WTC11 (cell line): ENCODE results near the gene GHITM. TPM values are rescaled to one million over a fixed set of nuclear protein-coding genes. Genes with fewer than 3 reads are reported as not detected.

Source experiments
- ATAC-seq: fragments of 200-7000 bp; cut with Tn5 transposase; 2 replicates; pipeline ENCODE4 v1.10.0; 2021; ENCODE audit warnings: mild to moderate bottlenecking, moderate library complexity
- CTCF ChIA-PET: fragments of 300-600 bp; sonication (Branson Sonifier 250); formaldehyde crosslinking; loops from one replicate; lab custom pipeline; 2021; ENCODE audit warnings: antibody characterized with exemption; lab: Charles Lee
- POLR2A ChIA-PET: fragments of 350-600 bp; sonication (Branson Sonifier 250); formaldehyde crosslinking; loops from one replicate; lab custom pipeline; 2021; ENCODE audit warnings: antibody characterized with exemption; lab: Charles Lee
- DNase-seq: peaks from one replicate; pipeline ENCODE4 v3.0.0; 2021; ENCODE audit warnings: low spot score
- H3K27ac Mint-ChIP-seq: 2 replicates; pipeline ENCODE4 v1.8.0; 2021; ENCODE audit warnings: mixed read lengths
- H3K27me3 Mint-ChIP-seq: 2 replicates; pipeline ENCODE4 v1.8.0; 2021; ENCODE audit warnings: low read depth, mild to moderate bottlenecking, moderate library complexity, mixed read lengths
- H3K36me3 Mint-ChIP-seq: 2 replicates; pipeline ENCODE4 v1.8.0; 2021; ENCODE audit warnings: mixed read lengths
- H3K4me1 Mint-ChIP-seq: 2 replicates; pipeline ENCODE4 v1.8.0; 2022; ENCODE audit warnings: mixed read lengths
- H3K4me3 Mint-ChIP-seq: 2 replicates; pipeline ENCODE4 v1.8.0; 2021; ENCODE audit warnings: mild to moderate bottlenecking, moderate library complexity, mixed read lengths
- H3K9me3 Mint-ChIP-seq: 2 replicates; pipeline ENCODE4 v1.8.0; 2021; ENCODE audit warnings: mixed read lengths
- AR ChIP-seq: fragments of 250-450 bp; sonication (Bioruptor Pico); IDR thresholded peaks from 2 replicates; pipeline ENCODE4 v1.9.0; 2021; ENCODE audit warnings: mild to moderate bottlenecking
- CREB1 ChIP-seq: sonication (generic); formaldehyde crosslinking; IDR thresholded peaks from 2 replicates; pipeline ENCODE4 v1.8.0; 2023; ENCODE audit warnings: mild to moderate bottlenecking, missing genetic modification reagents
- CREM ChIP-seq: sonication (generic); formaldehyde crosslinking; IDR thresholded peaks from 2 replicates; pipeline ENCODE4 v1.8.1; 2022; ENCODE audit warnings: mild to moderate bottlenecking, missing genetic modification reagents, moderate library complexity
- FOXP4 ChIP-seq: sonication (generic); formaldehyde crosslinking; IDR thresholded peaks from 2 replicates; pipeline ENCODE4 v1.8.0; 2022; ENCODE audit warnings: mild to moderate bottlenecking, missing genetic modification reagents
- GTF2I ChIP-seq: fragments of 250-450 bp; sonication (Bioruptor Pico); conservative IDR thresholded peaks from 2 replicates; pipeline ENCODE4 v1.4.0; 2021; ENCODE audit warnings: mild to moderate bottlenecking
- IRF2 ChIP-seq: sonication (generic); formaldehyde crosslinking; IDR thresholded peaks from 2 replicates; pipeline ENCODE4 v1.8.0; 2022; ENCODE audit warnings: low read depth, missing genetic modification reagents, borderline replicate concordance
- KAT7 ChIP-seq: sonication (generic); formaldehyde crosslinking; IDR thresholded peaks from 2 replicates; pipeline ENCODE4 v1.8.1; 2023; ENCODE audit warnings: missing genetic modification reagents, mild to moderate bottlenecking, borderline replicate concordance
- MAX ChIP-seq: sonication (generic); formaldehyde crosslinking; IDR thresholded peaks from 2 replicates; pipeline ENCODE4 v1.8.0; 2022; ENCODE audit warnings: mild to moderate bottlenecking, missing genetic modification reagents
- MYBL2 ChIP-seq: sonication (generic); formaldehyde crosslinking; IDR thresholded peaks from 2 replicates; pipeline ENCODE4 v1.8.1; 2023; ENCODE audit warnings: mild to moderate bottlenecking, moderate library complexity, missing genetic modification reagents
- NFE2L1 ChIP-seq: sonication (generic); formaldehyde crosslinking; IDR thresholded peaks from 2 replicates; pipeline ENCODE4 v1.8.1; 2023; ENCODE audit warnings: missing genetic modification reagents
- RELA ChIP-seq: sonication (generic); formaldehyde crosslinking; IDR thresholded peaks from 2 replicates; pipeline ENCODE4 v1.8.1; 2022; ENCODE audit warnings: missing genetic modification reagents, mild to moderate bottlenecking, borderline replicate concordance
- SMAD4 ChIP-seq: sonication (generic); formaldehyde crosslinking; IDR thresholded peaks from 2 replicates; pipeline ENCODE4 v1.8.0; 2022; ENCODE audit warnings: mild to moderate bottlenecking, missing genetic modification reagents
- SOX15 ChIP-seq: fragments of 250-450 bp; sonication (Bioruptor Pico); IDR thresholded peaks from 2 replicates; pipeline ENCODE4 v1.9.0; 2021; ENCODE audit warnings: mild to moderate bottlenecking
- SP1 ChIP-seq: sonication (generic); formaldehyde crosslinking; conservative IDR thresholded peaks from 2 replicates; pipeline ENCODE4 v1.8.1; 2022; ENCODE audit warnings: missing genetic modification reagents
- STAT6 ChIP-seq: sonication (generic); formaldehyde crosslinking; conservative IDR thresholded peaks from 2 replicates; pipeline ENCODE4 v1.8.1; 2023; ENCODE audit warnings: mild to moderate bottlenecking, low read depth, missing genetic modification reagents, moderate library complexity
- TEAD1 ChIP-seq: sonication (generic); formaldehyde crosslinking; IDR thresholded peaks from 2 replicates; pipeline ENCODE4 v1.8.0; 2022; ENCODE audit warnings: mild to moderate bottlenecking, missing genetic modification reagents
- USF2 ChIP-seq: sonication (generic); formaldehyde crosslinking; IDR thresholded peaks from 2 replicates; pipeline ENCODE4 v1.8.1; 2023; ENCODE audit warnings: mild to moderate bottlenecking, missing genetic modification reagents, moderate library complexity
- ZNF232 ChIP-seq: sonication (generic); formaldehyde crosslinking; IDR thresholded peaks from 2 replicates; pipeline ENCODE4 v1.8.0; 2022; ENCODE audit warnings: mild to moderate bottlenecking, missing genetic modification reagents
- ZNF425 ChIP-seq: fragments of 250-450 bp; sonication (Bioruptor Pico); conservative IDR thresholded peaks from 2 replicates; pipeline ENCODE4 v1.9.0; 2021; ENCODE audit warnings: mild to moderate bottlenecking
- ZNF512 ChIP-seq: sonication (generic); formaldehyde crosslinking; IDR thresholded peaks from 2 replicates; pipeline ENCODE4 v1.8.1; 2022; ENCODE audit warnings: missing genetic modification reagents, borderline replicate concordance
- ZNF671 ChIP-seq: fragments of 250-450 bp; sonication (Bioruptor Pico); IDR thresholded peaks from 2 replicates; pipeline ENCODE4 v1.8.0; 2021; ENCODE audit warnings: mild to moderate bottlenecking
- total RNA-seq: library from RNA; stranded (reverse); gene quantifications from 3 replicates; pipeline ENCODE4 v1.2.3, GENCODE V29; 2021

Gene GHITM
- total RNA-seq, 1 experiment from 2014 or later = 97.6 TPM

- Mint-ChIP-seq H3K4me1 (peaks cover 9% of the 10 kb centered on the region; the same call in 1 of the 2 replicates), H3K27me3 (peaks cover 41% of the 10 kb centered on the region), H3K4me3 (no peak overlapping the region)
- POLR2A ChIA-PET = no interaction called here
- TF ChIP-seq GTF2I (no peak), ZNF425 (CRISPR knock-in tag) (no peak), KAT7 (CRISPR knock-in tag) (no peak), ZNF232 (CRISPR knock-in tag) (no peak), FOXP4 (CRISPR knock-in tag) (no peak), NFE2L1 (CRISPR knock-in tag) (no peak), CREB1 (CRISPR knock-in tag) (no peak), USF2 (CRISPR knock-in tag) (no peak), IRF2 (CRISPR knock-in tag) (no peak), SOX15 (no peak), MYBL2 (no peak), CREM (CRISPR knock-in tag) (no peak)
- TF ChIP-seq, all 79 proteins: peak for 0
- DNase-seq (no peak), ATAC-seq (no peak)
- Mint-ChIP-seq H3K27ac (no peak overlapping the region; the same call in 1 of the 2 replicates), H3K9me3 (no peaks in the 10 kb centered on the region), H3K36me3 (no peaks in the 10 kb centered on the region)
- CTCF ChIA-PET = interaction anchor here (0.6 to 1.7 kb wide), 2 partner anchors 50 to 176 kb away, joined by 3 to 7 read pairs; no protein-coding TSS in a partner anchor
Measured at GRCh38 chr10:84198206-84198915, 59.1 kb downstream of the GHITM start.

- TF ChIP-seq SP1 (CRISPR knock-in tag) = no peak
- no peak for TF ChIP-seq RELA (CRISPR knock-in tag)
- no peak for TF ChIP-seq ZNF512 (CRISPR knock-in tag)
- no peak for TF ChIP-seq SMAD4 (CRISPR knock-in tag)
- no peak for TF ChIP-seq AR
- TF ChIP-seq ZNF232 (CRISPR knock-in tag) = no peak
- TF ChIP-seq TEAD1 (CRISPR knock-in tag) = no peak
- TF ChIP-seq MAX (CRISPR knock-in tag) = no peak
- no peak for TF ChIP-seq ZNF671
- no peak for TF ChIP-seq STAT6 (CRISPR knock-in tag)
- Mint-ChIP-seq H3K9me3 (no peaks in the 10 kb centered on the region), H3K27me3 (peaks cover 20% of the 10 kb centered on the region), H3K4me3 (no peak overlapping the region), H3K27ac (no peak overlapping the region), H3K36me3 (no peaks in the 10 kb centered on the region), H3K4me1 (peaks cover 5% of the 10 kb centered on the region; the same call in 1 of the 2 replicates)
- DNase-seq (no peak), ATAC-seq (no peak)
- POLR2A ChIA-PET = no interaction called here
- CTCF ChIA-PET = interaction anchor here (1.0 to 9.2 kb wide), 5 partner anchors 14 to 141 kb away, joined by 4 to 75 read pairs (median 6); no protein-coding TSS in a partner anchor
Measured at GRCh38 chr10:84200537-84201243, 61.4 kb downstream of the GHITM start.
